HCT116 (cell line): ENCODE measurements around the gene METTL24. TPM values are rescaled to one million over a fixed set of nuclear protein-coding genes. Genes with fewer than 3 reads are reported as not detected.

Experiments
- ATAC-seq: fragments of 200-7000 bp; cut with Tn5 transposase; 2 replicates; pipeline ENCODE4 v1.9.1; 2020; ENCODE audit warnings: mild to moderate bottlenecking, moderate library complexity
- BruUV-seq: library from RNA; stranded (reverse); fragments of 400-500 nt; replicated peaks from 2 replicates; lab custom pipeline; 2021; lab: Mats Ljungman, UMichigan
- CTCF ChIA-PET: fragments of 300-600 bp; sonication (Branson Sonifier 250); formaldehyde crosslinking; loops from one replicate; lab custom pipeline; 2021; ENCODE audit warnings: antibody characterized with exemption; lab: Charles Lee
- POLR2A ChIA-PET: fragments of 300-600, 350-600 bp; sonication (Branson Sonifier 250); formaldehyde crosslinking; loops from one replicate; lab custom pipeline; 2021; ENCODE audit warnings: antibody characterized with exemption; lab: Charles Lee
- RAD21 ChIA-PET, 2 experiments: fragments of 300-600 bp; sonication (Branson Sonifier 250); formaldehyde crosslinking; loops; one replicate each; lab custom pipeline; 2023; ENCODE audit warnings: low total read pairs in 2 of 2; ENCODE audit not compliant: uncharacterized antibody in 2 of 2, unreplicated experiment in 2 of 2, low non-redundant PET in 1 of 2; lab: Charles Lee
- DNase-seq: peaks from one replicate; pipeline ENCODE4 v3.0.0-alpha.2; 2010; ENCODE audit warnings: low read depth, low spot score
- H2AFZ ChIP-seq: fragments of 200-600 bp; shearing (Covaris generic), sonication (generic); 2 replicates; pipeline ENCODE4 v1.6.1; 2017; ENCODE audit warnings: low read depth, mixed run types, mixed read lengths, antibody characterized with exemption, low read length; ENCODE audit not compliant: poor library complexity, severe bottlenecking
- H3K27ac ChIP-seq: 2 replicates; pipeline ENCODE4 v1.5.1; 2012; ENCODE audit warnings: low read depth, low read length
- H3K27me3 ChIP-seq: fragments of 200-600 bp; sonication (generic); 2 replicates; pipeline ENCODE4 v1.6.1; 2016; ENCODE audit warnings: mixed run types, low read length, mixed read lengths; ENCODE audit not compliant: insufficient read depth
- H3K36me3 ChIP-seq, 2 experiments: fragments of 200-500 bp in 1 of 2; fragments of 200-600 bp in 1 of 2; sonication (Bioruptor generic) in 1 of 2; sonication (generic) in 1 of 2; 2 replicates each; pipeline versions ENCODE4 v1.5.1 to v1.6.1; 2014 to 2016; ENCODE audit warnings: low read length in 2 of 2, inconsistent platforms in 1 of 2, mixed read lengths in 1 of 2, mixed run types in 1 of 2; ENCODE audit not compliant: insufficient read depth in 2 of 2, control insufficient read depth in 1 of 2
- H3K4me1 ChIP-seq, 2 experiments: fragments of 200-600 bp in 1 of 2; sonication (generic) in 1 of 2; 2 replicates each; pipeline versions ENCODE4 v1.5.1 to v1.6.1; 2012 to 2017; ENCODE audit warnings: low read length in 2 of 2, inconsistent platforms in 1 of 2, mild to moderate bottlenecking in 1 of 2, mixed read lengths in 1 of 2, mixed run types in 1 of 2, moderate library complexity in 1 of 2; ENCODE audit not compliant: insufficient read depth in 2 of 2, control insufficient read depth in 1 of 2
- H3K4me2 ChIP-seq: fragments of 200-600 bp; sonication (generic); 2 replicates; pipeline ENCODE4 v1.6.1; 2017; ENCODE audit warnings: mixed run types, low read length, mixed read lengths
- H3K4me3 ChIP-seq, 2 experiments: fragments of 200-600 bp in 1 of 2; sonication (generic) in 1 of 2; replicated peaks in 1 of 2; 2 replicates each; pipeline ENCODE4 v1.5.1; 2011 to 2016; ENCODE audit warnings: low read length in 2 of 2, control low read depth in 1 of 2, low read depth in 1 of 2, mild to moderate bottlenecking in 1 of 2, mixed read lengths in 1 of 2, mixed run types in 1 of 2
- H3K79me2 ChIP-seq: fragments of 200-600 bp; sonication (generic); 2 replicates; pipeline ENCODE4 v1.6.1; 2017; ENCODE audit warnings: mild to moderate bottlenecking, mixed run types, low read length, moderate library complexity, mixed read lengths; ENCODE audit not compliant: insufficient read depth
- H3K9ac ChIP-seq: fragments of 200-600 bp; sonication (generic); 2 replicates; pipeline ENCODE4 v1.6.1; 2016; ENCODE audit warnings: low read length, mixed read lengths
- H3K9me2 ChIP-seq: fragments of 200-600 bp; sonication (generic), shearing (Covaris generic); 2 replicates; pipeline ENCODE4 v1.6.1; 2017; ENCODE audit warnings: mixed run types, mild to moderate bottlenecking, moderate library complexity; ENCODE audit not compliant: insufficient read depth
- H3K9me3 ChIP-seq, 2 experiments: fragments of 200-500 bp in 1 of 2; fragments of 200-600 bp in 1 of 2; sonication (Bioruptor generic) in 1 of 2; sonication (generic) in 1 of 2; 2 replicates each; pipeline ENCODE4 v1.6.1; 2014 to 2017; ENCODE audit warnings: low read length in 2 of 2, mixed read lengths in 2 of 2, inconsistent platforms in 1 of 2, low read depth in 1 of 2, mild to moderate bottlenecking in 1 of 2, mixed run types in 1 of 2, moderate library complexity in 1 of 2; ENCODE audit not compliant: control insufficient read depth in 1 of 2, insufficient read depth in 1 of 2
- H4K20me1 ChIP-seq: fragments of 200-600 bp; sonication (generic), shearing (Covaris generic); 2 replicates; pipeline ENCODE4 v1.6.1; 2017; ENCODE audit warnings: mixed run types, mild to moderate bottlenecking, moderate library complexity; ENCODE audit not compliant: insufficient read depth
- EGR1 ChIP-seq: IDR thresholded peaks from 2 replicates; pipeline ENCODE4 v1.6.1; 2012; ENCODE audit warnings: low read depth
- FOSL1 ChIP-seq: IDR thresholded peaks from 2 replicates; pipeline ENCODE4 v1.6.1; 2012; ENCODE audit warnings: low read depth
- RAD21 ChIP-seq: IDR thresholded peaks from 2 replicates; pipeline ENCODE4 v1.6.1; 2012; ENCODE audit warnings: low read depth, mild to moderate bottlenecking
- REST ChIP-seq: IDR thresholded peaks from 2 replicates; pipeline ENCODE4 v1.6.1; 2012; ENCODE audit warnings: low read depth
- SIN3A ChIP-seq: IDR thresholded peaks from 2 replicates; pipeline ENCODE4 v1.6.1; 2012; ENCODE audit warnings: low read depth
- SP1 ChIP-seq: IDR thresholded peaks from 2 replicates; pipeline ENCODE4 v1.6.1; 2012; ENCODE audit warnings: low read depth
- YY1 ChIP-seq: IDR thresholded peaks from 2 replicates; pipeline ENCODE4 v1.6.1; 2011; ENCODE audit warnings: low read length, low read depth, moderate library complexity, mild to moderate bottlenecking; ENCODE audit not compliant: insufficient replicate concordance; ENCODE audit errors: extremely low read depth
- intact Hi-C: fragments of 100-400 bp; cut with micrococcal nuclease; formaldehyde crosslinking; loops from 2 replicates; pipeline ENCODE4 v1.10.0; 2022
- total RNA-seq: library from RNA; stranded (reverse); gene quantifications from one replicate; pipeline ENCODE4 v1.2.1, GENCODE V29; 2021; ENCODE audit not compliant: unreplicated experiment

The METTL24 gene
- total RNA-seq, 1 experiment from 2014 or later, result not detected

GRCh38 chr6:110322151-110322873 is 35.8 kb downstream of the METTL24 start:
- Histone ChIP-seq H3K79me2 (no peaks in the 10 kb centered on the region), H2AFZ (no peak overlapping the region), H3K27me3 (no peaks in the 10 kb centered on the region), H3K9me3 (no peaks in the 10 kb centered on the region), H3K4me3 (no peak overlapping the region), H3K9me2 (no peaks in the 10 kb centered on the region), H4K20me1 (no peaks in the 10 kb centered on the region), H3K4me2 (no peak overlapping the region), H3K9ac (no peak overlapping the region), H3K27ac (no peak overlapping the region), H3K36me3 (no peaks in the 10 kb centered on the region), H3K4me1 (no peaks in the 10 kb centered on the region)
- ChIA-PET RAD21 (no interaction called here), CTCF (interaction anchor here (1.0 kb wide), 1 partner anchor 19 kb away, joined by 3 read pairs; no protein-coding TSS in a partner anchor), POLR2A (no interaction called here)
- TF ChIP-seq RAD21 (no peak), FOSL1 (no peak), YY1 (no peak), EGR1 (no peak), SIN3A (no peak), SP1 (no peak)
- ATAC-seq, result no peak
- BruUV-seq, result no TSS peak
- DNase-seq, result no peak
- intact Hi-C loops, result no loop called here

- DNase-seq (no peak), ATAC-seq (no peak)
- H3K9ac ChIP-seq, result no peak overlapping the region
- H3K79me2 ChIP-seq, result no peaks in the 10 kb centered on the region
- H3K9me2 ChIP-seq, result no peaks in the 10 kb centered on the region
- no TSS peak for BruUV-seq
- no peak overlapping the region for H3K4me3 ChIP-seq
- ChIA-PET CTCF (no interaction called here), RAD21 (no interaction called here), POLR2A (no interaction called here)
- intact Hi-C loops, result no loop called here
- H3K27me3 ChIP-seq, result peaks cover 12% of the 10 kb centered on the region; the same call in 1 of the 2 replicates
- H3K4me2 ChIP-seq, result no peak overlapping the region
- no peak overlapping the region for H2AFZ ChIP-seq
- H3K27ac ChIP-seq, result no peak overlapping the region
- H3K9me3 ChIP-seq, result no peaks in the 10 kb centered on the region
- no peaks in the 10 kb centered on the region for H4K20me1 ChIP-seq
- H3K36me3 ChIP-seq, result no peaks in the 10 kb centered on the region
- TF ChIP-seq REST, result no peak
- no peaks in the 10 kb centered on the region for H3K4me1 ChIP-seq
Observed at GRCh38 chr6:110320307-110320706, 37.8 kb downstream of the METTL24 start.
